ENCODE measurements around the gene ANO6.

- TF ChIP-seq CTCF (IDR thresholded peaks at IDR 0.05) (no peak), POLR2AphosphoS5 (IDR thresholded peaks at IDR 0.05) (no peak), POLR2A (IDR thresholded peaks at IDR 0.05) (no peak)
These were observed 1.0 kb upstream of the ANO6 start for GRCh38 chr12:45214749-45215418.

All from breast epithelium (tissue), 3 donors.